Left ventricle myocardium inferior (tissue), 1 donor: ENCODE results near the gene SSH2. TPM values are rescaled to one million over a fixed set of nuclear protein-coding genes. Genes with fewer than 3 reads are reported as not detected.

Source experiments
- DNase-seq: peaks from one replicate; pipeline ENCODE4 v3.0.0-alpha.2; 2020
- H3K27ac ChIP-seq: fragments of 200-600 bp; replicated peaks from 2 replicates; pipeline ENCODE4 v1.8.0; 2021
- H3K27me3 ChIP-seq: fragments of 200-600 bp; 2 replicates; pipeline ENCODE4 v1.8.0; 2021; ENCODE audit warnings: low read depth
- H3K36me3 ChIP-seq: fragments of 200-600 bp; 2 replicates; pipeline ENCODE4 v1.8.0; 2021
- H3K4me1 ChIP-seq: fragments of 200-600 bp; 2 replicates; pipeline ENCODE4 v1.8.0; 2021
- H3K4me3 ChIP-seq: fragments of 200-600 bp; 2 replicates; pipeline ENCODE4 v1.8.0; 2021; ENCODE audit warnings: mild to moderate bottlenecking, moderate library complexity
- H3K9me3 ChIP-seq: fragments of 200-600 bp; replicated peaks from 2 replicates; pipeline ENCODE4 v1.8.0; 2021
- intact Hi-C: fragments of 100-400 bp; cut with micrococcal nuclease; formaldehyde crosslinking; loops from one replicate; pipeline ENCODE4 v1.11.0; 2022
- total RNA-seq: library from RNA; stranded (reverse); fragmentation: NEBNext Ultra II Directional; extraction: Animal tissue kit (Norgen Biotek cat#: 25700); gene quantifications from one replicate; pipeline ENCODE4 v1.2.1, GENCODE V29; 2021
- TF ChIP-seq, protein P1 (sequence below): fragments of 200-600 bp; IDR thresholded peaks from 2 replicates; pipeline ENCODE4 v1.8.0; 2021; ENCODE audit warnings: antibody characterized with exemption, mild to moderate bottlenecking, borderline replicate concordance
- donor health status: DM: no; HTN: yes; CAD: no; lungs with severe emphysema.

The SSH2 gene
- total RNA-seq, 1 donor from 2014 or later, result 28.6 TPM

DNA sequence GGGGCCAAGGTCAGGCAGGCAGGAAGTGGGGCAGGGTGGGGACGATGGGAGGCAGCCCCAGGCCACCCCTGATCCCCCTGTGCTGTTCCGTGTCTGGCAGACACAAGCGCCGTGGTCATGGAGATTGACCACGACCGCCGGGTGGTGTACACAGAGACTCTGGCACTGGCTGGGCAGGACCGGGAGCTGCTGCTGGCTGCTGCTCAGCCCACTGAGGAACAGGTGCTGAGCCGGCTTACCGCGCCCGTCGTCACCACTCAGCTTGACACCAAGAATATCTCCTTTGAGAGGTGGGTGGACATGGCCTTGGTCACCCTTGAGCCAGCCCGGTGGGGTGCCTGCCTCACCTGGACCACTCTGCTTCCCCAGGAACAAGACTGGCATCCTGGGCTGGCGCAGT lies 321.0 kb downstream of the SSH2 start:
- no peak overlapping the region for H3K4me3 ChIP-seq
- no peaks in the 10 kb centered on the region for H3K9me3 ChIP-seq
- no peak overlapping the region for H3K27ac ChIP-seq
- intact Hi-C loops, result no loop called here
- TF ChIP-seq, protein P1, sequence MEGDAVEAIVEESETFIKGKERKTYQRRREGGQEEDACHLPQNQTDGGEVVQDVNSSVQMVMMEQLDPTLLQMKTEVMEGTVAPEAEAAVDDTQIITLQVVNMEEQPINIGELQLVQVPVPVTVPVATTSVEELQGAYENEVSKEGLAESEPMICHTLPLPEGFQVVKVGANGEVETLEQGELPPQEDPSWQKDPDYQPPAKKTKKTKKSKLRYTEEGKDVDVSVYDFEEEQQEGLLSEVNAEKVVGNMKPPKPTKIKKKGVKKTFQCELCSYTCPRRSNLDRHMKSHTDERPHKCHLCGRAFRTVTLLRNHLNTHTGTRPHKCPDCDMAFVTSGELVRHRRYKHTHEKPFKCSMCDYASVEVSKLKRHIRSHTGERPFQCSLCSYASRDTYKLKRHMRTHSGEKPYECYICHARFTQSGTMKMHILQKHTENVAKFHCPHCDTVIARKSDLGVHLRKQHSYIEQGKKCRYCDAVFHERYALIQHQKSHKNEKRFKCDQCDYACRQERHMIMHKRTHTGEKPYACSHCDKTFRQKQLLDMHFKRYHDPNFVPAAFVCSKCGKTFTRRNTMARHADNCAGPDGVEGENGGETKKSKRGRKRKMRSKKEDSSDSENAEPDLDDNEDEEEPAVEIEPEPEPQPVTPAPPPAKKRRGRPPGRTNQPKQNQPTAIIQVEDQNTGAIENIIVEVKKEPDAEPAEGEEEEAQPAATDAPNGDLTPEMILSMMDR, result no peak
- peaks cover 14% of the 10 kb centered on the region for H3K4me1 ChIP-seq
- no peaks in the 10 kb centered on the region for H3K27me3 ChIP-seq
- no peaks in the 10 kb centered on the region for H3K36me3 ChIP-seq
- DNase-seq, result no peak

DNA sequence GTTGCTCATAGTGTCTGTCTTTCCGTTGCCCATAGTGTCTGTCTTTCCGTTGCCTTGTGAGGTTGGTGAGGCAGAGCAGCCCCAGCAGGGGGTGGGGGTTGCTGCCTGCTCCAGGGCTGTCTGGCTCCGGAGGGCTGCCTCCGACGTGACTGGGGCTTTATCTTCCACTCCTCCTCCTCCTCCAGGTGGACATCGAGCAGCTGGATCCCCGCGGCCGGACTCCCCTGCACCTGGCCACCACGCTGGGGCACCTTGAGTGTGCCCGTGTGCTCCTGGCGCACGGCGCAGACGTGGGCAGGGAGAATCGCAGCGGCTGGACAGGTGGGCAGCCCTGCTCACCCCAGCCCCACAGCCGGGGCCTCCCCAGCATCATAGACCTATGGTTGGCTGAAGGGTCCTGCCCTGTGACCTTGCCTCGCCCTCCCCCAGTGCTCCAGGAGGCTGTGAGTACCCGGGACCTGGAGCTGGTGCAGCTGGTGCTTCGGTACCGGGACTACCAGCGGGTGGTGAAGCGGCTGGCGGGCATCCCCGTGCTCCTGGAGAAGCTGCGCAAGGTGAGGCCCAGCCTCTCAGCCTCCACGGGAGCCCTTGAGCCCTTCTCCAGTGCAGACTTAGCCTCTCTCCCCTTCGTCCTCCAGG lies 322.4 kb downstream of the SSH2 start:
- no peak for DNase-seq
- Histone ChIP-seq H3K4me1 (peaks cover under 1% of the 10 kb centered on the region), H3K27me3 (no peaks in the 10 kb centered on the region), H3K27ac (no peak overlapping the region), H3K36me3 (no peaks in the 10 kb centered on the region), H3K9me3 (no peaks in the 10 kb centered on the region), H3K4me3 (no peak overlapping the region)
- intact Hi-C loops, result no loop called here
- TF ChIP-seq, protein P1, result no peak

GRCh38 chr17:29603109-29603674 lies 326.8 kb downstream of the SSH2 start:
- DNase-seq, result peak; percentile 16
- no peaks in the 10 kb centered on the region for H3K36me3 ChIP-seq
- TF ChIP-seq, protein P1, result no peak
- no peak overlapping the region for H3K27ac ChIP-seq
- no peaks in the 10 kb centered on the region for H3K4me1 ChIP-seq
- H3K9me3 ChIP-seq, result no peaks in the 10 kb centered on the region
- H3K27me3 ChIP-seq, result no peaks in the 10 kb centered on the region
- intact Hi-C loops, result no loop called here
- H3K4me3 ChIP-seq, result no peak overlapping the region

GRCh38 chr17:29597361-29598172 lies 332.5 kb downstream of the SSH2 start:
- DNase-seq, result no peak
- H3K27ac ChIP-seq, result peak overlapping the region; percentile 25
- H3K4me3 ChIP-seq, result no peak overlapping the region
- no peaks in the 10 kb centered on the region for H3K36me3 ChIP-seq
- TF ChIP-seq, protein P1, result no peak
- H3K9me3 ChIP-seq, result no peaks in the 10 kb centered on the region
- H3K4me1 ChIP-seq, result peaks cover 42% of the 10 kb centered on the region
- intact Hi-C loops, result no loop called here
- H3K27me3 ChIP-seq, result no peaks in the 10 kb centered on the region

DNA sequence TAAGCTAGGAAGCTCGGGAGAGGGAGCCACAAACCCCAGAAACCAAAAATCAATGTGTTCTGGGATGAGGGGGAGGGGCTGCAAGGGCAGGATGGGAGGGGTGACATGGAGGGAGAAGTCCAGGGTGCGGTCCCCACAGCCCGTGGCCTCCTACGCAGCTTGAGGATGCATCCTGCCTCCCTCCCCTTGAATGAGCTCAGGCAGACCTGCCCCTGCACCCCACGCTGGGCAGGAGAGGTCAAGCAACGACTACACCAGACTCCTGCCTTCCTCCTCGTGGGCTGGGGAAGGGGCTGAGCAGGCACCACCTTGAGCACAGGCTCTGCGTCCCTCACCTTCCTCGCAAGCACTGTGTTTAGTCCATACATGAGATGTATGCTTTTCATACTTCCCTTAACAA lies 333.2 kb downstream of the SSH2 start:
- Histone ChIP-seq H3K27me3 (no peaks in the 10 kb centered on the region), H3K9me3 (no peaks in the 10 kb centered on the region), H3K27ac (peak overlapping the region; percentile 25), H3K36me3 (no peaks in the 10 kb centered on the region), H3K4me3 (no peak overlapping the region), H3K4me1 (peaks cover 49% of the 10 kb centered on the region)
- TF ChIP-seq, protein P1, result no peak
- DNase-seq, result no peak
- intact Hi-C loops, result no loop called here
